Gastroesophageal sphincter (tissue), 3 donors: ENCODE measurements around the gene ABHD3.

Source experiments
- CTCF ChIP-seq, 4 experiments: fragments of 200-600 bp in 2 of 4; fragments of 450-650 bp in 2 of 4; sonication (generic) in 1 of 4; IDR thresholded peaks; one replicate each; pipeline ENCODE4 v1.5.1; 2017 to 2019; ENCODE audit warnings: antibody characterized with exemption in 4 of 4, mild to moderate bottlenecking in 2 of 4, moderate library complexity in 2 of 4
- POLR2AphosphoS5 ChIP-seq: sonication (generic); formaldehyde crosslinking; IDR thresholded peaks from one replicate; pipeline ENCODE4 v1.6.1; 2017; ENCODE audit warnings: antibody characterized with exemption

- TF ChIP-seq CTCF (IDR thresholded peaks at IDR 0.05) (no peak), POLR2AphosphoS5 (no peak)
These were observed 14.8 kb downstream of the ABHD3 start for GRCh38 chr18:21689736-21690135.
